Measurements from ENCODE around the gene SCN8A.

SCN8A gene

DNA sequence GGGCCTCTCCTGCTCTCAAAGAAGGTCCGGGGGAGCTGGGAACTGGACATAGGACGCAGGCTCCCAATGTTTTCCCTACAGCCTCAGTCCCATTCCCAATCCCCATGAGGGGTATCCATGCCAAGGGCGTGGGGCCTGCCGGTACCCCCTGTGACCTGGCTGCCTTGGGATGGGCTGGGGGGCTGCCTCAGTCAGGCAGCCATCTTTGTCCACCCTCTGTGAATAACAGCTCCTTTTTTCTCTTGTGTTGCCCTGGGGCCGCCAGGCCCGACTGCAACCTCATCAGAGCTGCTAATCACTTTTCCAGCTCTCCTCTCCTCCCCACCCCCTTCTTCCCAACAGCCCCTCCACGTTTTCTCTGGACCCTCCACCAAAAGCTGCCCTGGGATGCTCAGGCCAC, 246.3 kb downstream of the SCN8A start:
- DNase-seq, result no peak

- no peak for DNase-seq
Observed at GRCh38 chr12:51838036-51838435, 247.0 kb downstream of the SCN8A start.

DNA sequence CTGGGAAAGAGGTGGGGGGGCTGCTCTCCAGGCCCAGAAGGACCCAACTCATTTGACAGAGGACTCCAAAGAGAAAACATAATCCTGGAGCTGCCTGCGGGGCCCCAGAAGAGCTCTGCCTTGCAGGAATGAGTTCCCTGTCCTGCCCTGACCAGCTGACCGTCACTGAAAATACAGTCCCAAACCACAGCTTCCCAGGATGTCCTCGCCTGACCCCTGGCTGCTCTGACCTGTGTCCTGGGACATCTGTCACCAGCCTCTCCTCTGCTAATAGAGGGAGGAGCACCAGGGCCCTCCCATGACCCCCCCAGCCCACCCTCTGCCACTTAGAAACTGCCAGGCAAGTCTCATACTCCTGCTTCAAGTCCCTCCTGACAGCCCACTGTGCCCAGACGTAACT, 247.7 kb downstream of the SCN8A start:
- no peak for DNase-seq

- no peak for DNase-seq
Observed at GRCh38 chr12:51839310-51839947, 248.4 kb downstream of the SCN8A start.

GRCh38 chr12:51840966-51841365, 249.9 kb downstream of the SCN8A start:
- no peak for DNase-seq

- DNase-seq, result no peak
Observed at GRCh38 chr12:51841727-51842126, 250.7 kb downstream of the SCN8A start.

GRCh38 chr12:51844854-51845253, 253.8 kb downstream of the SCN8A start:
- DNase-seq, result no peak

- DNase-seq, result no peak
Observed at GRCh38 chr12:51845482-51845881, 254.4 kb downstream of the SCN8A start.

- no peak for DNase-seq
Observed at GRCh38 chr12:51846271-51846691, 255.2 kb downstream of the SCN8A start.

GRCh38 chr12:51846911-51847642, 256.0 kb downstream of the SCN8A start:
- peak; percentile 40 for DNase-seq

GRCh38 chr12:51847643-51848325, 256.8 kb downstream of the SCN8A start:
- DNase-seq, result no peak

- no peak for DNase-seq
Observed at GRCh38 chr12:51848326-51848727, 257.3 kb downstream of the SCN8A start, which contains the start of gene FIGNL2. FIGNL2 (minus strand) TSS chr12:51848718; CDS start chr12:51822413, 26,305 bp downstream.

GRCh38 chr12:51848841-51849735, 258.1 kb downstream of the SCN8A start:
- DNase-seq, result no peak

DNA sequence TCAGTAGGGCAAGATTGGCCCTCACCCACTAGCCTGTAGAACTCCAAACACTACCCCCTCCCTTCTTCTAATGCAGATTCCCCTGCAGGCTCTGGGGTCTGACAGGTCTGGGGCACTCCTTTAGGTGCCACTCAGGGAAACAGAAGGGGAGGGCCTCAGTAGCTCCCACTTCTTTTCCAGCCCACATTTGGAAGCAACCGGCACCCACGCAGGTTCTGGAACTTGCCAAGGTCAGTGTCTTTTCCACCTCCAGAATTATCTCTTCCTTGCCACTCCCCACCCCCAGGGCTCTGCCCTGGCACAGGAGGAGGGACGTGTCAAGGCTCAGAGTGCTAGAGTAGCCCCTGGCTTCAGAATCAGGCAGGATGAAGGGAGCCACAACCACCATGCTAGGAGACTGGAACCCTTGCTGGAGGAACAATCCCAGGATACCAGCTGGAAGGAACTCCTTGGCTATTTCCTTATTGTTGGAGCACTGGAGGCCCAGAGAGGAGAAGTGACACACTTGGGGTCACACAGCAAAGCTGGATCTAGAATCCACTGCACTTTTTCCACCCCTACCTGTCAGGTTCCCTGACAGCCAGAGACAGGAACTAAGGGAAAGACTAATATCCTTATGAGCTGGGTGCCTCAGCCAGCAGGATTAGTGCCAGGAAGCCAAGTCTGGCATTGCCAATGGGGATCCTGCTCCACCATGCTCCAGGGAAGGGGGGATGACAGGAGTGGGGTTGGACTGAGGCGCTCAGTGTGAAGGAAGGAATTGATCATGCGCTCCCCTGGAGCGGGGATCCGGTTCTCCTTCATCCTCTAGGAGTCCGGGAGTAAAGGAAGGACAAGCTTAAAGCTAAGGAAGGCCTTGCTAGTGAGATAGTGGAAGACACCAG, 259.3 kb downstream of the SCN8A start:
- no peak for DNase-seq

DNA sequence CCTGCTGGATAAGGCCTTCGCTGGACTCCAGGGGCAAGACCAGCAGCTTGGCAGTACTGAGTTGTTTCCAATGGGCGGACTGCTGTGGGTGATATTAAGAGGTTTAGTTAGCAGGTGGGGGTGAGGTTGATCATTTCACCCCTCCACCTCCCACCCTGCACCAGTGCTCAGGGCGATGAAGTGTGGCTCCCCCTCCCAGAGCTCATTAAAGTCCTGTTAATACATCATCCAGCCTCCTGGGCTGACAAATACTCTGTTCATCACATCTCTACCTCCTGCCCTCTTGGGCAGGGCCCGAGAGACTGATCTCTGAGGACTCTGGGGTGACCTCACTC, 259.9 kb downstream of the SCN8A start:
- no peak for DNase-seq

DNA sequence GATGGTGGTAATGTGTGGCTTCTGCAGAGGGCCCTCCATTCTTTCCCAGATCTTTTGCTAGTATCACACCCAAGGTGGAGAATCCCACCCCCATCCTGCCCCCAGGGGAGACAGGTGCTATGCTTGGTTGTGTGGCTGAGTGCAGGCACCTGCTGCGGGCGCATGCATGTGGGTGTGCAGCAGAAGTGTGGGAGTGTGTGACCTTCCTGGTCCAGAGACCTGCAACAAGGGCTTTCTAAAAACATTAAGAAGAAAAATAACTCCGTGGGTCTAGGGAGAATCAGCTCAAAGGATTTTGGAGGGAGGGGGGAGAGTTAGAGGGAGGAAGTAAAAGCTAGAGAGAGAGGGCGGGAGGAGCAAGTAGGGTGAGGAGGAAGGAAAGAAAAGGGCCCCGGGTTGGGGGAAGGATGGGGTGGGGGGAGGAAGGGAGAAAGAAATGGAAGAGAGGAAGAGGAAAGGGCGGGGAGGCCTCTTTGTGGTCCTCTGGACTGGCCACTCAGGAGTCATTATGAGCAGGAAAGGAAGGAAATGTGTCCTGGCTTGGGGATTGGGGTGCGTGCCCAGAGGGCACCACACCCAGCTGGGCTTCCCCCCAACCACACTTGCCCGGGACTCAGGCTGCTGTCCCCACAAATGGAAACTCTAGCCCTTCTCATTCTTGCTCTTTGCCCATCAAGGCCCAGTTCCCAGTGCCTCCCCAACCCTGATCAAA, 260.5 kb downstream of the SCN8A start:
- no peak for DNase-seq

- no peak for DNase-seq
Observed at GRCh38 chr12:51852404-51853137, 261.5 kb downstream of the SCN8A start.

GRCh38 chr12:51855586-51856428, 264.8 kb downstream of the SCN8A start:
- DNase-seq, result no peak

DNA sequence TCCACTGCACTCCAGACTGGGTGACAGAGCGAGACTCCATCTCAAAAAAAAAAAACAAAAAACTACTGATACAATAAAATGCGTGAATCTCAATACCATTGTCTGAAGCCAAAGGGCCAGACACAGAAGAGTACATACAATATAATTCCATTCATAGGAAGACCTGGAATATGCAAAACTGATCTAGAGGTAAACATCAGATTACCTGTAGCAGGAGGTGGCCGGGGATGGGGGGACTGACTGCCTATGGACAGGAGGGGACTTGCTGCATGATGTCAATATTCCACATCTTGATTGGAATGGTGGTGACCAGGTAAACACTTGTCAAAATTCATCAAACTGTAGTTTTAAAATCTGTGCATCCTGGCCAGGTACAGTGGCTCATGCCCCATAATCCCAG, 270.0 kb downstream of the SCN8A start:
- DNase-seq, result no peak

All from stimulated activated CD4-positive, alpha-beta T cell treated with anti-CD3 and anti-CD28 coated beads, Interleukin-4, amount 100 ng/mL, for 24 hours (primary cell).